HG02798 (cell line): ENCODE results near the gene CCDC78.
A peak's percentile ranks its signal among the peaks of the same experiment; 100 is the strongest.

Source experiments
- ATAC-seq: cut with Tn5 transposase; IDR thresholded peaks from one replicate; pipeline ENCODE4 v1.9.1; 2021; ENCODE audit warnings: mild to moderate bottlenecking; ENCODE audit not compliant: unreplicated experiment, poor library complexity

The CCDC78 gene

DNA sequence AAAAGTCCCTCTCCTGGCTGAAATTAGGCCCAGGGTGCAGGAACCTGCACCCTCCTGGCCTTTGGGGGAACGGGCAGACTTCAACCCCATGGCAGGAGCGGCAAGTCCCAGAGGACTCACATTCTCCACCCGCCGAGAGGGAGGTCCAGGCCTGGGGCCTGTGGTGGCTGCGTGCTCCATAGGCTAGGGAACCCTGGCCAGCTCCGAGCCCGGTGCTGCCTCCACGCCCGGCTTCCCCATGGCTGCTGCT, 130 bp downstream of the CCDC78 start:
- ATAC-seq = no peak

DNA sequence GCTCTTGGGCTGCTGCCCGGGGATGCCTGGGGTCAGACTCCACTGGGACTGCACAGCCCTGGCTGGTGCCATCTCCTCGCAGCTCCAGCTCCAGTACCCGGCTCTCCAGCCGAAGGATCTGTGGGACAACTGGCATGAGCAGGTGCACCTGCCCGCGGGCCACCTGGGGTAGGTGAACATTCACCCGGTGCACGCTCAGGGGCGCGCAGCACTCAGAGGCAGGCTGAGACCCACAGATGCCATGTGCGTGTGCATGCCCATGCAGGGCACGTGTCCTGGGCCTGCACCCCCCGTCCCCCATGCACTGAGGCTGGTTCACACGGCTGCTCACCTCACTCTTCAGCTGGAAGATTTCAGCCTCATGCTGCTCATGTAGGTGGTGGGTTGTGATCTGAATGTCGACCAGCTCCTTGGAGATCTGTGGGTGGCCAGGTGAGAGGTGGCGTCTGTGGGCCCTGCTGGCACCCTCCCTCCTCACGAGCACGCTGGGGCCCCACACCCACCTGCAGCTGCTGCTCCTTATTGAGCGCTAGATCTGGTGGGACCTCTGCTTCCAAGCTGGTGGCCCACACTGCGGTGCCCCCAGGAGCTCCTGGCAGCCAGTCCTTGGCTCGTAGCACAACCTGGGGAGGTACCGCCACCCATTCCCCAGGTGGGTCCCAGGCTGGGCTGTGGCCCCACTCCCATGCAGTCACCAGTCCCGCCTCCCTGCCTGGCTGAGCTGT, 618 bp downstream of the CCDC78 start:
- ATAC-seq = no peak

DNA sequence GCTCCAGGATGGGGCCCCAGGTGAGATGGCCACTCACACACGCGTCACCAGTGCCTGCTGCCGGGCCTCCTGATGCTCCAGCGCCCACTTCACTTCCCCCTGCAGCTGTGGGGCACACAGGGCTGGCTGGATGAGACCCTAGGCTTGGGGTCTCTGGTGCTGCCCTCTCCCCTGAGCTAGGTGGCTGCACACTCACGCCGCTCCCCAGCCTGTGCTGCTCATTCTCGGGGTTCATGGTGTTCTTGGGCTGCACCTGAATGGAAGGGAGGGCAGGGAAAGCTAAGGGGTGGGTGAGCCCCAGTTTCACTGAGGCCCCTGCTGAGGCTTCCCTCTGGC, 1.2 kb downstream of the CCDC78 start:
- no peak for ATAC-seq

DNA sequence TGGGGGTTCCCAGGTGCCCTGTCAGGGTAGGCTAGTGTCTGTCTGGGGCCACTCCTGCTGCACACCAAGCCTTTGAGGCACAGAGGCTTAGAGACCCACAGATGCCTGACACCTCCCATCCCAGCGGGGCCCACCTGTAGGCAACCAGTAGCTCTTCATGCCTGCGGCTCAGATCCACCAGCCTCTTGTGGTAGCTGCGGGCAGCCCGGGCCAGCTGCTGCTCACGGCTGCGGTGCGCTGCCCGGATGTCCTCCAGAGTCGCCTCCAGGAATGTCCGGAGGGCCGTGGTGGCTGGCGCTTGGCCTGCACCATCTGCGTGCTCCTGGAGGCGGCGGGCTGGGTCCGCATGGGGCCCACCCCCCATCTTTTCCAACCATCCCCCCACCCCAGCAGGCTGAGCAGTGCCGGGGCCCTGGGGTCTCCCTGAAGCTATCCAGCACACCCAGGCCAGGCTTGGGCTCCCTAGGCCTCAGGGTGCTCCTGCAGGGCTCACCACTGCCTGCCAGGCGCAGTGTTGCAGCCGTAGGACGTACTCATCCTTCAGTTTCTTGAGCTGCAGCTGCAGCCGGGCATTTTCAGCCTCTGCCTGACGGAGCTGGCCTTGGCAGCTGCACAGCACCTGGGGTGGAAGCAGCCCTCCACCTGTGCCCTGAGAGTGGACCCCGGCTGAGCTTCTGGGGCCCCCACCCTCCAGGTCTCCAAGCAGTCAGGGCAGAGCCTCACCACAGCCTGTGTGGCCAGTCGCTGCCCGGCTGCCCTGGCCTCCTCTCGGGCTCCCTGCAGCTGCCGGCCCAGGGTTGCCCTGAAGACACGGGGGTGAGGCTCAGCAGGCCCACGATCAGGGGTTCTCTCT, 1.8 kb downstream of the CCDC78 start:
- no peak for ATAC-seq

DNA sequence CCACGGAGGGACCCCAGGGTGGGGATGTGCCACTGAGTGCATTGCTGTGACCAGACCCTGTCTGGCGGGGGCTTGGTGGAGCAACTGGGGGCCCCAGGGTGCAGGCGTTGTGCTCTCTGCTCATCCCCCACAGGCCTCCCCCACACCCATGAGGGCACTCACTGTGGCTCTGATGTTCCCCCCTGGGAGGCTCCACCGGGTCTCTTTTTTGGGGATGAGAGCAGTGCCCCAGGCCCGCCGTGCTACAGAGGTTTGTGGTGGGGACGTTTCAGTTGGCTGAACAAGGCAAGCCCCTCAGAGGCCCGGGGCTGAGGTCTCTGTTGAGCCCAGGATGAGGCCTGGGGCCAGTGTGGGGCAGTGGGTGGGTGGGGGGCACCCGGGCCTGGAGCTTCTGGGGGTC, 2.5 kb downstream of the CCDC78 start:
- ATAC-seq = no peak

DNA sequence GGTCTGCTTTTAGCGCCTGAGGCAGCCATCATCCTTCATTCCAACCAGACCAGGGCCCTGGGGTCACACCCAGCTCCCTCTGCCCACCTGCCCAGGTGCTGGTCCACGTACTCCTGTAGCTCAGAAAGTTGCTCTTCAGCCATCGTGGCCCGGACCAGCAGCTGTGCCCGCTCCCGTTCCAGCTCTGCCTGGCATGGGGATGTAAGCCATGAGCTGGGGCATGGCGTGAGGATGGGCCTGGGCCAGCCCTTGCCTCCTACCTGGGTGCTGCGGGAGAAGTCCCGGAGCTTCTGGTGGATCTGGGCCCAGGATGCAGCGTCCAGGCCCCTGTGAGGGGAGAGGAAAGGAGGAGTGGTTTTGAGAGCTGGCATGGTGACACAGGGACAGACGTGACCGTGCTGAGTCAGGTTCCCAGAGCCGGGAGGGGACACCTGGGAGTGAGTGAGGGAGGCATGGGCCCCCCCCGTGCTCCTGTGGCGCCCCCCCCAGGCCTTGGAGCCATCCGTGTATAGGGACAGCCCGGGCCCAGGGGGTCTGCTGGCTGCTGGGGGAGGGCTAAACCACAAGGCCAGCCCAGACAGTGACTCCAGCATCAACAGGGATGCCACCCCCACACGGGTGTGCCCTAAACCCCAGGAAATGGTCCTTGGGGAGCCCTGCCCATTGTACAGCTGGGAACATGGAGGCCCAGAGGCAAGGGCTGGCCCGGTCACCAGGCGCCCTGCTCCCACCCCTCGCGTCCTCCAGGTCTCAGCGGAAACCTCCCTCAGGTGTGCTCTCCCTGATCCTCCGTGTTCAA, 3.2 kb downstream of the CCDC78 start:
- no peak for ATAC-seq

DNA sequence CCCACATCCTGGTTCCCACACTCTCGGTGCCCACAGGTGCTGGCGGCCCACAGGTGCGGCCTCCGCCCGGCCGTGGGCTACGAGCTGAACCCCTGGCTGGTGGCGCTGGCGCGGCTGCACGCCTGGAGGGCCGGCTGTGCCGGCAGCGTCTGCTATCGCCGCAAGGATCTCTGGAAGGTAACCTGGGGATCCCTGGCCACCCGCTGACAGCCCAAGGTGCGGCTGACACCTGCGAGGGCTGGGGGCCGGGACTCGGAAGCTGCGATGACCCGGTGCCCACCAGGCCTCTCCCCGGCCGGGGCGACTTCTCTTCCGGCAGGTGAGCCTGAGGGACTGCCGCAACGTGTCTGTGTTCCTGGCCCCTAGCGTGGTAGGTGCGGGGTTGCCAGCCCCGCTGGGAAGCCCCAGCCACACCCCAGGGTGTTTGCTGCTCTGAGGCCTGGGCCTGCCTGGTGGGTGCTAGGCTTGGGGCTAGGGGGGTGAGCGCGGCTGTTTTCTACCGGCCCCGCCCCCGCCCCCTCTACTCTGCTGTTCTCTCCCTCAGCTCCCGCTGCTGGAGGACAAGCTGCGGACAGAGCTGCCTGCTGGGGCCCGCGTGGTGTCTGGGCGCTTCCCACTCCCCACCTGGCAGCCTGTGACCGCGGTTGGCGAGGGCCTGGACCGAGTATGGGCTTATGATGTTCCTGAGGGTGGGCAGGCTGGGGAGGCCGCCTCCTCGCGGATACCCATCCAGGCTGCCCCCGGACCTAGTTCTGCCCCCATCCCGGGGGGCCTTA, 4.3 kb downstream of the CCDC78 start:
- ATAC-seq = no peak

DNA sequence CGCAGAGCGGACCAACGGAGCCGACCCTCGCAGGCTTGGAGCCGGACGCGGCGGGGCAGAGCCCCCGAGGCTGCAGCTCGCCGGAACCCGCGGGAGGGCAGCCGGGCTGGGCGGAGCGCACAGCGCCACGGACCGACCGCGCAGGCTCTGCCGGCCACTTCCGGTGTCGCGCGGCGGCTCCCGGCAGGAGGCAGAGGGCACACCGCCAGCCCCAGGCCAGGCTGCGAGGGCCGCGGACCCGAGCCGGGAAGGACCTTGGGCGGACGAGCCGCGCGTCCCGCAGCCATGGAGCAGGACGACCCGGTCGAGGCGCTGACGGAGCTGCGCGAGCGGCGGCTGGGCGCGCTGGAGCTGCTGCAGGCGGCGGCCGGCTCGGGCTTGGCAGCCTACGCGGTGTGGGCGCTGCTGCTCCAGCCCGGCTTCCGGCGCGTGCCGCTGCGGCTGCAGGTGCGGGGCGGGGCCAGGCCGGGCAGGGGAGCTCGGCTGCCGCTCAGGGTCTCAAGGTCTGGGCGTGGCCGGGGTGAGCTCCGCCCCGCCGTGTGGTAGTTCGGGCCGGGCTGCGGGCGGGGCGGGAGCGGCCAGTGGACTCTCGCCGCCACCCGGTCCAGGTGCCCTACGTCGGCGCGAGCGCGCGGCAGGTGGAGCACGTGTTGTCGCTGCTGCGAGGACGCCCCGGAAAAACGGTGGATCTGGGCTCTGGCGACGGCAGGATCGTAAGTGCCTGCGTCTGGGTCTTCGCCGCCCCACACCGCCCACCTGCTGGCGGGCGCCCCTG, 5.1 kb downstream of the CCDC78 start, which contains the start of gene ANTKMT:
Gene ANTKMT (plus strand): TSS at position 157 of the 775 bp plus-strand sequence. CDS start 129 bp downstream, at position 286.
- ATAC-seq = peak; percentile 76

DNA sequence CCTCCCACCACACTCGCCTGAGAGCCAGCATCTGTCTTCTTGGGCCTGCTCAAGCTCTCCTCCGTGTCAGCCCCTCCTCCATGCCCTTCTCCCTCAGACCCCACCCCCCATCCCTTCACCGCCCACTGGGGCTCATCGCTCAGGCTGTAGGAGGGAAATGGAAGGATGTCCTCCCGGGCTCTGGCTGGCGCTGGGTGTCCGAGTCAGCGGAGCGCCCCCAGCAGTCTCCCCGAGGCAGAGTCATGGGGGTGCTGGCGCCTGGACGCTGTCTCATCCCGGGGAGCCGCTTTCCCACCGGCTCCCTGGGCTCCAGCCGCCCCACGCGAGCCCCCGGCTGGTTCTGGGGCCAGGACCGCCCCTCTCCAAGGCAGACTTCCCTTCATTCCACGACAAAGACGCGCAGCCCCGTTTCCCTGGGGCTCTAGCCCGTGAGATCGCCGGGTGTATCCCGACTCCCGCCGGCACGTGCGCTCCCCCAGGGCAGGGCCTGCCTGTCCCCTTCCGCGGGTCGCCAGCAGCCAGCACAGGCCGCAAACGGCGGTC, 5.7 kb downstream of the CCDC78 start:
- peak; percentile 13 for ATAC-seq

DNA sequence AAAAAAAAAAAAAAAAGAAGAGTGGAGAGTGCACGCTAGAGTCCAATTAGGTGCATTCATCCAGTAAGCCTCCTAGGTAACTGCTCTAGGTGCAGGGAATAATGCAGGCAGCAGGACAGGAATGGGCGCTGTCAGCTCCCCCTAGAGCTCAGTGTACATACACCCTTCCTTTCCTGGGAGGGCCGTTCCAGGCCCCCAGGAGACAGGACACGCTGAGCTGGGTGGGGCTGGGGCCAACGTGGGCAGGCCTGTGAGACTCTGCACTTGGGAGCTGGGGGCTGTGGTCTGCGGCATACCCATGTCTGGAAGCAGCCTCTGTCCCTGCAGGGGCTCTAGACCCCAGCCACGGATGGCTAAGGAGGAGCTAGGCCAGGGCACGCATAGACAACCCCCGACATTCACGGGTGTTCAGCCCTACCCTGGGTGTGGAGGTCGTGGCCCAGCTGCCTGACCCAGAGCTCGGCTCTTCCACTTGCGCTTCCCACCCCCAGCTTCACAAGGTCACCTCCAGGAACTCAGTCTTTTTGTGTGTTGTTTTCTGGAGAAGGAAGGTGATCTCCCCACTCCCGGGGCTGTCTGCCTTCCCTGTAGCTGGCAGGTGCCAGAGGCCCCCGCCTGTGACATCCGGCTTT, 6.3 kb downstream of the CCDC78 start:
- no peak for ATAC-seq

DNA sequence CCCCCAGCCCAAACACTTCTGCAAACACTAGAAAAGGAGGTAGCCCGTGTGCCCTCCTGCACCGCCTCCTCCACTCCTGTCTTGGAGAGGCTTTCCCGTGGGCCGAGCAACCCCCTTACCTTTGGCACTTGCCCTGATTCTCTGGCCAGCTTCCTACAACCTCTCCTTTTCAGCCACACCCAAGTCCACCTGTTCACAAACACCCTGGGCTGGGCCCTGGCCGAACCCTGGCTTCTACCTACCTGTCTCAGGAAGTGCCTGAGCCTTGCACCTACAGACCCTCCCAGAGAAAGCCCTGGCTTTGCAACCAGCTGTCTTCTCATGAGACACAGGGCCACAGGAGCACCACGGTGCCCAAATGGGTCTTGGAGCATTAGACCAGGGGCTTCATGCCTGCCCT, 7.3 kb downstream of the CCDC78 start:
- no peak for ATAC-seq

DNA sequence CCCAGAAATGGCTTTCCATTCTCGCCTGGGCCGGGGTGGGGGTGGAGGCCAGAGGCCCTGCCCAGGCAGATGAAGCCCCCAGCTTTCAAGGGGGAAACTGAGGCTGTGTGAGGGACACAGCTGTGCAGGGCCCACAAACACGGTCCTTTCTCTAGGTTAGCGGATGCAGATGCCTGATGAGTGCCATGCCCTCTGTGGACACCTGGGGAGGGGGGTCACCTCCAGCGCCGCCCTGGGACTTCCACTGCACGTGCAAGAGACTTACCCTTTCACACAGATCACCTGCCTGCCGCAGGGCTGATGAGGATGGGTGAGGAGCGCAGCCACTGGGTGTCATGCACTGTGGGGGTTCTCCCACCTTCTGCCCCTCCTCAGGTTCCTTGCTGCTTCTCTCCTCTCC, 7.9 kb downstream of the CCDC78 start:
- ATAC-seq = no peak

DNA sequence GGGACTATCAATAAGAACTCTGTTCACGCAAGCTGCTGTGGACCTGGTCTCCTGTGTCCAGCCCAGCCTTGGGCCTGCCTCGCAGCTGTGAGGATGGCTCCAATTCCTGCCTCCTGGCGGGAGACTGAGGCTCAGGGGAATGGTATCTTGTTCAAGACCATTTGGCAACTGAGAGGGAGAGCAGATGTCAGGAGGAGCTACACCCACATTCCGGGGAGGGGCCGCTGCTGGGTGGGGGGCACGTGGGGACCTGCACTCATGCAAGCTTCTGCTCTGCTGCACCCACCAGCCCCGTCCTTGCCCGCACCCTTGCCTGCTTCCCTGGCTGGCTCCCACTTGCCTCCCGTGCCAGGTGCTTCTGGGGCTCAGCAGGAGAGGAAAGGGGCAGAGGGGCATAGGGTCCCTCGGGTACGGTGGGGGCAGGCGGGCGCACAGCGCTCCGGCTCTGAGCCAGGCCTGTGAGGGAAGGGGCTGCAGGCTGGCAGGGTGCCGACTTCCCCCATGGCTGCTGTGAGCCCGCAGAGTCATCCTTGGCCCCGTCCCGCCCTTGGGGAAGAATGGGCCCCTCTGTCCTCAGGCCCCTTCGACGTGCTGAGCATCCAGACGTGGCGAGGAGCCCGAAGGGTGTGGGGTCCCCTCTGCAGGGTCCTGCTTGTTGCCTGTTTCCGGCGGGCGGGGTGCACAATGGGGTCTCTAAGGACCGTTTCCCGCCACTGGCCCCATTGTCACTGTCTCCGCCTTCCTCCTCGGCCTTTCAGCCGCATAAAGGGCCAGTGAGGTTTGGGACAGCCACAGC, 8.6 kb downstream of the CCDC78 start:
- ATAC-seq = no peak

DNA sequence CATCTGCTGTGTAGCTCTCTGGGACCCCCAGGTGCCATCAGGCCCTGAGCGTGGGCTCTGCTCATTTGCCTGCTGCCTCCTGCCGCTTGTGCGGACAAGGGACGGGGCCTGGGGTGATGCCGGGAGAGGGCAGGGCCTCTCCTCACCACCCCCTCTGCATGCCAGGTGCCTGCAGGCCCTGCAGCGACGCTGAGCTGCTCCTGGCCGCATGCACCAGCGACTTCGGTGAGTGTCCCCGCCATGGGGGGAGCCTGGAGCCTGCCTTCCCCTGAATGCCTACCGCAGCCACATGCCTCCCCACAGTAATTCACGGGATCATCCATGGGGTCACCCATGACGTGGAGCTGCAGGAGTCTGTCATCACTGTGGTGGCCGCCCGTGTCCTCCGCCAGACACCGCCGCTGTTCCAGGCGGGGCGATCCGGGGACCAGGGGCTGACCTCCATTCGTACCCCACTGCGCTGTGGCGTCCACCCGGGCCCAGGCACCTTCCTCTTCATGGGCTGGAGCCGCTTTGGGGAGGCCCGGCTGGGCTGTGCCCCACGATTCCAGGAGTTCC, 9.4 kb downstream of the CCDC78 start:
- ATAC-seq = no peak

DNA sequence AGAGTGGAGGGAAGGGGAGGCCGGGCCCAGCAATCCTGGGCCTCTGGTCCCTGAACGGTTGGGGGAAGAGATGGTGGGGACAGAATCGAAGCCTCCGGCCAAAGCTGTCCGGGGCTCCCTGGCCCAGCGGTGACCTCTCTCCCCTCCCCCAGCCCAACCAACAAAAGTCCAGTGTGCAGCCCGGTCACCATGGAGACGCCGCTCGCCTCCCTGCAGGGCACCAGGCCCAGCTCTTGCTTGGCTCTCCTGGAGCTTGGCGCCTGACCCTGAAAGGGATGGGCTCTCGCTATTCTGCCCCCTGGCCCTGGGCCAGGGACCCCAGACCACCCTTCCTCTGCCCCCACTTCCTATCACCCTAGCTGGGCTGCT, 10.1 kb downstream of the CCDC78 start:
- ATAC-seq = no peak

DNA sequence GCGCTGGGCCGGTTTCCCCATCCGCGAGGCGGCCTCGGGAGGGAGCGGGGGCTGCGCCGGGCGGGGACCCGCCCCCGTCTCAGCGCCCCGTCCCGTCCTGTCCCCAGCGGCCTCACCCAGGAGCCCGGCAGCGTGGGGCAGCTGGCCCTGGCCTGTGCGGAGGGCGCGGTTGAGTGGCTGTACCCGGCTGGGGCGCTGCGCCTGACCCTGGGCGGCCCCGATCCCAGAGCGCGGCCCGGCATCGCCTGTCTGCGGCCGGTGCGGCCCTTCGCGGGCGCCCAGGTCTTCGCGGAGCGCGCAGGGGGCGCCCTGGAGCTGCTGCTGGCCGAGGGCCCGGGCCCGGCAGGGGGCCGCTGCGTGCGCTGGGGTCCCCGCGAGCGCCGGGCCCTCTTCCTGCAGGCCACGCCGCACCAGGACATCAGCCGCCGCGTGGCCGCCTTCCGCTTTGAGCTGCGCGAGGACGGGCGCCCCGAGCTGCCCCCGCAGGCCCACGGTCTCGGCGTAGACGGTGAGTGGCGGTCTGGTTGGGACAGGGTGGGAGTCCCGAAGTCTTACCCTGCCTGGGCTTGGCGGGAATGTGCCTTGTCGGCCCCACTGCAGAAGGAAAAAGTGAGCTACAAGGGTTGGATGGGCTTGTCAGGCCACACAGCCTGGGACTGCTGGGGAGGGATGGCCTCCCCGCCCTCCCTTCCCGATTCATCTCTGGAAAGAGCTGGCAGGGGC, 10.6 kb downstream of the CCDC78 start:
- peak; percentile 9 for ATAC-seq
